Osteocyte (in vitro differentiated cells): ENCODE measurements around the gene PLS3. TPM values are rescaled to one million over a fixed set of nuclear protein-coding genes. Genes with fewer than 3 reads are reported as not detected.

Experiments
- DNase-seq: peaks from one replicate; pipeline ENCODE4 v3.0.0; 2021; ENCODE audit warnings: mixed read lengths; ENCODE audit not compliant: unreplicated experiment; ENCODE audit errors: extremely low spot score
- H3K27ac Mint-ChIP-seq: one replicate; pipeline ENCODE4 v1.8.0; 2021; ENCODE audit warnings: mild to moderate bottlenecking, mixed read lengths; ENCODE audit not compliant: unreplicated experiment
- H3K27me3 Mint-ChIP-seq: one replicate; pipeline ENCODE4 v1.8.0; 2021; ENCODE audit warnings: mixed read lengths; ENCODE audit not compliant: unreplicated experiment
- H3K36me3 Mint-ChIP-seq: one replicate; pipeline ENCODE4 v1.8.0; 2021; ENCODE audit warnings: mixed read lengths; ENCODE audit not compliant: unreplicated experiment
- H3K4me1 Mint-ChIP-seq: one replicate; pipeline ENCODE4 v1.8.0; 2021; ENCODE audit warnings: mixed read lengths; ENCODE audit not compliant: unreplicated experiment
- H3K4me3 Mint-ChIP-seq: one replicate; pipeline ENCODE4 v1.8.0; 2021; ENCODE audit warnings: mild to moderate bottlenecking, moderate library complexity, mixed read lengths; ENCODE audit not compliant: unreplicated experiment
- H3K9me3 Mint-ChIP-seq: one replicate; pipeline ENCODE4 v1.8.0; 2021; ENCODE audit warnings: mixed read lengths; ENCODE audit not compliant: unreplicated experiment
- total RNA-seq: library from RNA; stranded (reverse); gene quantifications from 2 replicates; pipeline ENCODE4 v1.2.1, GENCODE V29; 2021
- TF ChIP-seq, protein P1 (sequence below): fragments of 200-600 bp; sonication (generic); IDR thresholded peaks from 2 replicates; pipeline ENCODE4 v1.5.0; 2021; ENCODE audit warnings: antibody characterized with exemption, mild to moderate bottlenecking, moderate library complexity

Gene PLS3
- total RNA-seq, 1 donor from 2014 or later: 530 TPM

DNA sequence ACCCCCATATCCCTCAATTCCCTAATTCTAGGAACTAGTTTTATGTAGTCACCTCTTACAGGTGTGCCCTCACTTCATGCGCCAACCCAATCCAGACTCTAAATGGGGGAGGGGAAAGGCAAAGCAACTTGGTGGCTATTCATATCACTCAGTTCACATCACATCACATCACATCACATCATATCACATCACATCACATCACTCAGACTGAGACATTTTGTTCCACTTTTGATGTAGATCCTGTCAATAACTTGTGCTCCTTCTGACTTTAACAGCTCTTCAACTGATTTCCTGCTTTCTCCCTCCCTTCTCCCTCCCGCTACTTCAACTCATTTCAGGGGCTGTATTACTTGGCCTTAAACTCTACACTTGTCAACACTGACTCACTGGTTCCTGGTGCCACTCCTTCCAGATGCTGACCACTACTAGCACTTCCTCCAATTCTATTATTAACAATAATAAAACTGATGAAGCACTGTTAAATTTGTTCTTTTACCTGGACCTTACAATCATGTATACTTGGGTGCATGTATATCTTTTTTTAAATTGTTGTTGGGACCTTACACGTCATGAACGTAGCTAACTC, 29.1 kb upstream of the PLS3 start:
- Mint-ChIP-seq H3K27me3 (no peaks in the 10 kb centered on the region), H3K36me3 (peaks cover 2% of the 10 kb centered on the region), H3K4me1 (peaks cover 29% of the 10 kb centered on the region), H3K9me3 (no peaks in the 10 kb centered on the region), H3K27ac (peak overlapping the region; percentile 15), H3K4me3 (no peak overlapping the region)
- TF ChIP-seq, protein P1, sequence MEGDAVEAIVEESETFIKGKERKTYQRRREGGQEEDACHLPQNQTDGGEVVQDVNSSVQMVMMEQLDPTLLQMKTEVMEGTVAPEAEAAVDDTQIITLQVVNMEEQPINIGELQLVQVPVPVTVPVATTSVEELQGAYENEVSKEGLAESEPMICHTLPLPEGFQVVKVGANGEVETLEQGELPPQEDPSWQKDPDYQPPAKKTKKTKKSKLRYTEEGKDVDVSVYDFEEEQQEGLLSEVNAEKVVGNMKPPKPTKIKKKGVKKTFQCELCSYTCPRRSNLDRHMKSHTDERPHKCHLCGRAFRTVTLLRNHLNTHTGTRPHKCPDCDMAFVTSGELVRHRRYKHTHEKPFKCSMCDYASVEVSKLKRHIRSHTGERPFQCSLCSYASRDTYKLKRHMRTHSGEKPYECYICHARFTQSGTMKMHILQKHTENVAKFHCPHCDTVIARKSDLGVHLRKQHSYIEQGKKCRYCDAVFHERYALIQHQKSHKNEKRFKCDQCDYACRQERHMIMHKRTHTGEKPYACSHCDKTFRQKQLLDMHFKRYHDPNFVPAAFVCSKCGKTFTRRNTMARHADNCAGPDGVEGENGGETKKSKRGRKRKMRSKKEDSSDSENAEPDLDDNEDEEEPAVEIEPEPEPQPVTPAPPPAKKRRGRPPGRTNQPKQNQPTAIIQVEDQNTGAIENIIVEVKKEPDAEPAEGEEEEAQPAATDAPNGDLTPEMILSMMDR: no peak
- no peak for DNase-seq

DNA sequence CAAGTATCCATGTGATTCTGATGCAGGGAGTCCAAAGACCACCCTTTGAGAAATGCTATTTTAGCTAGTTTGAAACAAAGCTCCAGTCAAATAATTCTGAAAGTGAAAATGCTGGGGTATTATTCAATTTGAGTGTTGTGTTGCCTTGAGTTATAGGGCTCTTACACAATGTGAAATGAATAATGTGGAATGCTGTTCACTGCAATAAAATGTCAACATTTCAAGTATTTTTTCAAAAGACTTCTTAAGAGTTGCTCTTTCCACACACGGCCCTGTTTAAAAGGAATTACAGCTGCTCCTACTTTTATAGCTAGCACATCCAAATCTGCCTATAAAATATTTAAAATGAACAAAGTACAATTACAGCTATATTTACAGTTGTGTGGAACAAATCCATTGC, 27.5 kb upstream of the PLS3 start:
- H3K4me1 Mint-ChIP-seq: peaks cover 29% of the 10 kb centered on the region

DNA sequence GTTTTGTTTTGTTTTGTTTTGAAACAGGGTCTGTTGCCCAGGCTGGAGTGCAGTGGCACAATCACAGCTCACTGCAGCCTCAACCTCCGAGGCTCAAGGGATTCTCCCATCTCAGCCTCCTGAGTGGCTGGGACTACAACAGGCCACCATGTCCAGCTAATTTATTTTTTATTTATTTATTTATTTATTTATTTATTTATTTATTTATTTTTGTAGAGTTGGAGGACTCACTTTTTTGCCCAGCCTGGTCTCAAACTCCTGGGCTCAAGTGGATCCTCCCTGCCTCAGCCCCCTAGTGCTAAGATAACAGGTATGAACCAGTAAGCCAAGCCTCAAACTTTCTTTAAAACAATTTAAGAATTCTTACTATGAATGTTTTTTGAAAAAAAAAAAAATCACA, 26.6 kb upstream of the PLS3 start:
- TF ChIP-seq, protein P1: no peak
- H3K9me3 Mint-ChIP-seq: no peaks in the 10 kb centered on the region
- H3K4me3 Mint-ChIP-seq: no peak overlapping the region
- H3K27ac Mint-ChIP-seq: no peak overlapping the region
- peaks cover 8% of the 10 kb centered on the region for H3K36me3 Mint-ChIP-seq
- peaks cover 29% of the 10 kb centered on the region for H3K4me1 Mint-ChIP-seq
- no peaks in the 10 kb centered on the region for H3K27me3 Mint-ChIP-seq
- DNase-seq: no peak

More for the DNA sequence above, 27.5 kb upstream of the PLS3 start:
- Mint-ChIP-seq H3K36me3 (peaks cover 8% of the 10 kb centered on the region), H3K27me3 (no peaks in the 10 kb centered on the region), H3K9me3 (no peaks in the 10 kb centered on the region), H3K27ac (peak overlapping the region; percentile 84), H3K4me3 (no peak overlapping the region)
- DNase-seq: no peak
- TF ChIP-seq, protein P1: no peak

DNA sequence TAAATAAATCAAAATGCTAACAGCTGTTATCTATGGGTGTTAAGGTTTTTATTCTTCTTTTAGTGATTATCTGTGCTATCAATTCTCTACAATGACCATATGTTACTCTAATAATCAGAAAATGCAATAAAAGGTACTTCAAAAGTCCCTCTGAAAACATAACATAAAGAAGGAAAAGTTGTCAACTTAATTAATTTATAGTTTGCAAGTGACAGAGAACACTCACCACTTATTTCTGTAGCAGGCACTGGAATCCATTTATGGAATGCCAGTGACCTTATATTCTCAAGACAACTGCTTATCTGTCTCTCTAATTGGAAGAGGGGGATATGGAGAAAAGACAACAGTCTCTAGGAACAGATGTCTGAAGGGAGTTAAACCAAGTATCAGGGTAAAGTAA, 25.6 kb upstream of the PLS3 start:
- Mint-ChIP-seq H3K27me3 (no peaks in the 10 kb centered on the region), H3K4me1 (peaks cover 29% of the 10 kb centered on the region), H3K27ac (no peak overlapping the region), H3K9me3 (no peaks in the 10 kb centered on the region), H3K36me3 (peaks cover 8% of the 10 kb centered on the region), H3K4me3 (no peak overlapping the region)
- DNase-seq: no peak
- TF ChIP-seq, protein P1: no peak

DNA sequence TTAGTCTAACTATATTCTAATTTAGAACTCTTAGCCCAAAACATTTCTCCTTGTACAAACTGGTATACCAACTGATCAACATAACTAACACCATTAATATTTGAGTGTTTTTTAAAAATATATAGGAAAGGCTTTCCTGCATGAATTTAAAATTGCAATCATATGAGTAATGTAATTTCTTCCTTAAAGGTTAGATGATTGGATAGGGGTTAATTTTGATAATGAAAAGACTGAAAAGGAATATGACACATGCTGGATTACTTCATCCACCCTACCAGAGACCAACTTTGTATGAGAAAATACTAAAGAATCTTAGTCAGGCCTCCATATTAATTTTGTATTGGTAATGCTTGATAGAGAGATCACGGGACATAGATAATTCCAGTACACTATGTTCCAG, 25.1 kb upstream of the PLS3 start:
- H3K4me3 Mint-ChIP-seq: no peak overlapping the region
- no peaks in the 10 kb centered on the region for H3K27me3 Mint-ChIP-seq
- H3K36me3 Mint-ChIP-seq: peaks cover 8% of the 10 kb centered on the region
- DNase-seq: no peak
- H3K4me1 Mint-ChIP-seq: peaks cover 30% of the 10 kb centered on the region
- H3K27ac Mint-ChIP-seq: no peak overlapping the region
- TF ChIP-seq, protein P1: no peak
- no peaks in the 10 kb centered on the region for H3K9me3 Mint-ChIP-seq
